ENCODE results near the gene NPFFR2. TPM values are rescaled to one million over a fixed set of nuclear protein-coding genes. Genes with fewer than 3 reads are reported as not detected.

The NPFFR2 gene
- total RNA-seq, 4 donors from 2014 or later, result not detected

- no peaks in the 10 kb centered on the region for H3K9me3 ChIP-seq
- TF ChIP-seq POLR2AphosphoS5 (IDR thresholded peaks at IDR 0.05) (no peak), EP300 (IDR thresholded peaks at IDR 0.05) (no peak), CTCF (IDR thresholded peaks at IDR 0.05) (no peak), POLR2A (IDR thresholded peaks at IDR 0.05) (no peak)
- H3K27ac ChIP-seq, result no peak overlapping the region
- no peak for DNase-seq (ENCODE audit: low spot score in 2 of 2)
- no peaks in the 10 kb centered on the region for H3K4me1 ChIP-seq
- H3K4me3 ChIP-seq, result no peak overlapping the region
- H3K27me3 ChIP-seq, result no peaks in the 10 kb centered on the region
- H3K36me3 ChIP-seq, result no peaks in the 10 kb centered on the region
Observed at GRCh38 chr4:72111863-72112262, 80.1 kb downstream of the NPFFR2 start.

GRCh38 chr4:72112514-72113156 lies 80.8 kb downstream of the NPFFR2 start:
- H3K27ac ChIP-seq, result no peak overlapping the region
- no peaks in the 10 kb centered on the region for H3K9me3 ChIP-seq
- no peaks in the 10 kb centered on the region for H3K36me3 ChIP-seq
- H3K4me3 ChIP-seq, result no peak overlapping the region
- DNase-seq (ENCODE audit: low spot score in 2 of 2), result no peak
- H3K27me3 ChIP-seq, result no peaks in the 10 kb centered on the region
- TF ChIP-seq POLR2A (IDR thresholded peaks at IDR 0.05) (no peak), CTCF (IDR thresholded peaks at IDR 0.05) (no peak), POLR2AphosphoS5 (IDR thresholded peaks at IDR 0.05) (no peak), EP300 (IDR thresholded peaks at IDR 0.05) (no peak)
- 49% methylated on average over 3 of the region's 3 CpGs for WGBS
- no peaks in the 10 kb centered on the region for H3K4me1 ChIP-seq

GRCh38 chr4:72118017-72118416 lies 86.2 kb downstream of the NPFFR2 start:
- Histone ChIP-seq H3K36me3 (no peaks in the 10 kb centered on the region), H3K4me1 (no peaks in the 10 kb centered on the region), H3K4me3 (no peak overlapping the region), H3K9me3 (no peaks in the 10 kb centered on the region), H3K27me3 (no peaks in the 10 kb centered on the region), H3K27ac (no peak overlapping the region)
- no peak for DNase-seq (ENCODE audit: low spot score in 2 of 2)
- WGBS, result 81% methylated on average over 3 of the region's 3 CpGs
- TF ChIP-seq POLR2A (IDR thresholded peaks at IDR 0.05) (no peak), POLR2AphosphoS5 (IDR thresholded peaks at IDR 0.05) (no peak), EP300 (IDR thresholded peaks at IDR 0.05) (no peak), CTCF (IDR thresholded peaks at IDR 0.05) (no peak)

- no peaks in the 10 kb centered on the region for H3K9me3 ChIP-seq
- no peaks in the 10 kb centered on the region for H3K27me3 ChIP-seq
- H3K4me3 ChIP-seq, result no peak overlapping the region
- H3K36me3 ChIP-seq, result no peaks in the 10 kb centered on the region
- WGBS, result 56% methylated on average over 3 of the region's 3 CpGs
- H3K27ac ChIP-seq, result no peak overlapping the region
- H3K4me1 ChIP-seq, result no peaks in the 10 kb centered on the region
- TF ChIP-seq CTCF (IDR thresholded peaks at IDR 0.05) (no peak), POLR2A (IDR thresholded peaks at IDR 0.05) (no peak), POLR2AphosphoS5 (IDR thresholded peaks at IDR 0.05) (no peak), EP300 (IDR thresholded peaks at IDR 0.05) (no peak)
- DNase-seq (ENCODE audit: low spot score in 2 of 2), result no peak
Observed at GRCh38 chr4:72119946-72120345, 88.1 kb downstream of the NPFFR2 start.

GRCh38 chr4:72128741-72129140 lies 96.9 kb downstream of the NPFFR2 start:
- Histone ChIP-seq H3K27me3 (no peaks in the 10 kb centered on the region), H3K4me1 (no peaks in the 10 kb centered on the region), H3K9me3 (no peaks in the 10 kb centered on the region), H3K36me3 (no peaks in the 10 kb centered on the region), H3K27ac (no peak overlapping the region), H3K4me3 (no peak overlapping the region)
- DNase-seq (ENCODE audit: low spot score in 2 of 2), result no peak
- no peak for TF ChIP-seq POLR2AphosphoS5 (IDR thresholded peaks at IDR 0.05)
- TF ChIP-seq POLR2A (IDR thresholded peaks at IDR 0.05), result no peak
- no peak for TF ChIP-seq EP300 (IDR thresholded peaks at IDR 0.05)
- no peak for TF ChIP-seq CTCF (IDR thresholded peaks at IDR 0.05)

Measured in suprapubic skin (tissue), 4 donors.